ENCODE data around the gene SETD5.

The SETD5 gene

GRCh38 chr3:9397332-9397905 lies at the start of gene SETD5:
TSS of gene SETD5 (plus strand) at chr3:9397615. CDS start at chr3:9428939, 31,324 bp downstream.
- peak; percentile 75 for DNase-seq

GRCh38 chr3:9347887-9348286 lies 49.5 kb upstream of the SETD5 start:
- DNase-seq = no peak

- no peak for DNase-seq
These were observed 47.9 kb upstream of the SETD5 start for GRCh38 chr3:9349321-9350117.

- DNase-seq = no peak
These were observed 45.7 kb upstream of the SETD5 start for GRCh38 chr3:9351709-9352126.

DNA sequence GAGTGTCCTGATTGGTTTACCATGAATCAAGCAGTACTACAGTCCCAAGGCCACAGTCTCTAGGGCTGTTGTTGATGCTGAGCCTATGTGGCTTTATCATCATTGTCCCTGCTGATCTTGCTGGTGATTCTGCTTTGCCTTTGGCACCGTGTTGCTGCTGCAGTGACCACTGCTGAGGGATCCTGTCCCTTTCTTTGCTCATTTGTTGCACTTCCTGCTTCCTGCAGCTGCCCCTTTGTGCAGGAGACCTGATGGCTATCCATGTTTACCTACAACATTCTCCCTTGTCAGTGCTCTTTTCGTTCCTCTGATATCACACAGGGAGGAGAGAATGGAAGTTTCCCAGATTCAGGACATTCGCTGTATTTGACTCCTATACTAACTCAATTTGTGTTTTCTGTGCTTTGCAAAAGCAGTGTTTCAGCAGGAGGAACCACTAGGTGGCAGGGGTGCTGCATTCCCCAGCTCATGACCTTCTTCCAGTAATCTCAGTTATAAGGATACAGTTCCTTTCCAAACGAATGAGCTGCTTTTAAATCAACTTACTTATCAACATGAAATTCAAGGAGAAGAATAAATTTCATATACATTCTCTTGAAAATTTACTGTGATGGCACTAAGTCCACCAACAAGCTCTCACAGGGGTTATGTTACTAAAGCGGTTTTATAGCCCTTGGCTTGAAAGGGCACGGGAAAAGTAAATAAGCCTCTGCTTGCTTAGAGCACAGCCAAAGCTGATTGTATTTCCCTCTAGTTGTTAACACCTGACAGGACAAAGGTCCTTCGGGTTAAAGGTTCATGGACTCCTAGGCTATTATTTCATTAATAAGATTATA lies 44.3 kb upstream of the SETD5 start:
- peak; percentile 20 for DNase-seq

- DNase-seq = no peak
These were observed 35.6 kb upstream of the SETD5 start for GRCh38 chr3:9361691-9362388.

DNA sequence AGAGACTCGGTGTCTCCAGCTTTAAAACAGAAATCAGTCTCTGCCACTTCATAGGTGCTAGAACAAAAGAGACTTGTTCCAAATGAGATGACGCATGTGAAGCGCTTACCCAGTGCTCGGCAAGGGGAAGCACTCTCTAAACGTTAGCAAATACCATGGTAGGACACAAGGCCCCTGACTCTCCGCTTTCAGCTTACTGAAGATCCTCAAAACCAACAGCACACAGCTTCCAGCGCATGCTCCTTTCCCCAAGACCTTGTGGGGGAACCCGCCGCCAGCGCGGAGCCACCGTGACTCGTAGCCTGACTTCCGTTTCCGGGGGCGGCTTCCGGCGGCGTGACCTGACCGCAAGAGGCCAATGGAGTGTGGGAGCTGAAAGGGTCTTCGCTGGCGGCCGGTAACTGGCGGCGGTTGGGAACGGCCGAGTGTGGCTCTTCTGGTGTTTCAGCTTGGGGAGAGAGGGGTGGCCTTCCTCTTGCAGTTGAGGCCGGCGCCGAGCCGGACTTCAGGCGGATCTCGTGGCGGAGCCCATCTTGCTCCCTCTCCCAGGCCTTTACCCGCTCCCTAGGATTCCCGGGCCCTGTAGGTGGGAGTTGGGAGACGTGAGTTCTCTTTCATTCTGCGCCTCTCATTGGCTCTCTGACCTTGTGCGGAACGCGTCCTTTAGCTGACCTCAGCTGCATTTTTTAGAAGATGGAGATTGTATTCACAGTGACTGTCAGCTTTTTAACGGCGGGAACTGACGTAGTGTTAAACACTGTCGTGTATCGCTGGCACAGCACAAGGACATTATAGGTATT lies 34.5 kb upstream of the SETD5 start, which contains the start of gene THUMPD3:
TSS of gene THUMPD3 (plus strand) at position 324 of the 800 bp plus-strand sequence. CDS start 2,015 bp downstream, outside the sequence.
- DNase-seq = peak; percentile 56

- no peak for DNase-seq
These were observed 27.9 kb upstream of the SETD5 start for GRCh38 chr3:9369508-9369907.

DNA sequence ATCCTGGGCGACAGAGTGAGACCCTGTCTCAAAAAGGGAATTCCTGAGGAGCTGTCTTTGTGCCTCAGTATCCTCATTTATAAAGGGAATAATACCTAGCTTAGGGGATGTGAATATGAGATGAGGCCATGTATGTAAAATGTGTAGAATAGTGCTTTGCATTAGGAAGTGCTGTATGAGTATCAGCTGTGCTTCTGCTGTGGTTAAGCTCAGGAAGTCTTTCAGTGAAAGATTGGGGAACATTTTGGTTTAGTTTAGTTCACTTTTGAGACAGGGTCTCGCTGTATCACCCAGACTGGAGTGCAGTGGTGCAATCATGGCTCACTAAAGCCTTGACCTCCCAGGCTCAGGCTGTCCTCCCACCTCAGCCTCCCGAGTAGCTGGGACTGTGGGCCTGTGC lies 23.9 kb upstream of the SETD5 start:
- DNase-seq = no peak

DNA sequence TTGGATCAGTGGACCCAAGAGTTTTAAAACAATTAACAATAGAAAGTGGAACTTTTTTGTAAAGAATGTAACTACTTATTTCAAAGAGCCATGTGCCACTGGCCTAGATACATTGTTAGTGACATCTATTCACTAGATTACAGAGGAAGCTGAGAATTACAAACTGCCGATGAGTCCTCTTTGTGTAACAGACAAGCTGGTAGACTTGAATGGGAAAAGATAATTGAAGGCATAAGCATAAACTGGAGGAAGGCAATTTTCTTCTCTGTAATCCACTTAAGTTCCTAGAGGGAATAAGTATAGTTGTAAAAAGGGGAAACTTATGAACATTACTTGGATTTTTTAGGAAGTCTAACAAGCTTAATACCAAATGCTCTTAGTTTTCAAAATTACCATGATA lies 19.4 kb upstream of the SETD5 start:
- no peak for DNase-seq

DNA sequence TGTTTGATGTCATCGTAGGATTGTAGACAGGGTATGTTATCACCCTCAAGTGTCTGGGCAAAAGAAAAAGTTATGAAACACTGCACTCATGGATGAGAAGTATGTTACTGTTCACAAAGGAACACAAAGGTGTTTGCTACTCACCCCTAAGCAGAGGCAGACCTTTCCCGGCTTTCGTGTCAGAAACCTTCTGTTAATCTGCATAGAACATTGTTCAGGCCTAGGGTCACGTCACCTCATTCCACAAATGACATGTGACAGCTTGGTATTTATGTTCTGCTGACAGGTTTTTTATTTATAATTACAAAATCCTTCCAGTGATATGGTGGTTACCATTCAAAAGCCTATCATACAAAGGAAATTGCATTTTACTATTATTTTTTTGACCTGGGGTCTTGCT lies 18.1 kb upstream of the SETD5 start:
- DNase-seq = no peak

DNA sequence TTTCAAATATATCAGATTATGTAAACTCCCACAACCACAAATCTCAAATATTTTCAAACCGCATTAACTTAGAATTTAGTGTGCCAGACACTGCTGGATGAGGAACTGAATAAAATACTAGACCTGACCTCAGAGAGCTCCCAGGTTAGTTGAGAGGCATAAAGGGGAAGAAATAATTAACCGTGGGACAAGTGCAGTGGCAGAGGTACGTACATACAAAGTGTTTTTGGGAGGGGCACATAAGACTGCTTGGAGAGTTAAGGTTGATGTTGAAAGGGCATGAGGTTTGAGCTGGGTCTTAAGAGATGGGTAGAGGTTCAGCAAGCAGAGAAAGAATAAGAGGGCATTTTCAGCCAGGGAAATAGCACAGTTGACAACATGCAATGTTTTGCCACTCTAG lies 17.4 kb upstream of the SETD5 start:
- no peak for DNase-seq

DNA sequence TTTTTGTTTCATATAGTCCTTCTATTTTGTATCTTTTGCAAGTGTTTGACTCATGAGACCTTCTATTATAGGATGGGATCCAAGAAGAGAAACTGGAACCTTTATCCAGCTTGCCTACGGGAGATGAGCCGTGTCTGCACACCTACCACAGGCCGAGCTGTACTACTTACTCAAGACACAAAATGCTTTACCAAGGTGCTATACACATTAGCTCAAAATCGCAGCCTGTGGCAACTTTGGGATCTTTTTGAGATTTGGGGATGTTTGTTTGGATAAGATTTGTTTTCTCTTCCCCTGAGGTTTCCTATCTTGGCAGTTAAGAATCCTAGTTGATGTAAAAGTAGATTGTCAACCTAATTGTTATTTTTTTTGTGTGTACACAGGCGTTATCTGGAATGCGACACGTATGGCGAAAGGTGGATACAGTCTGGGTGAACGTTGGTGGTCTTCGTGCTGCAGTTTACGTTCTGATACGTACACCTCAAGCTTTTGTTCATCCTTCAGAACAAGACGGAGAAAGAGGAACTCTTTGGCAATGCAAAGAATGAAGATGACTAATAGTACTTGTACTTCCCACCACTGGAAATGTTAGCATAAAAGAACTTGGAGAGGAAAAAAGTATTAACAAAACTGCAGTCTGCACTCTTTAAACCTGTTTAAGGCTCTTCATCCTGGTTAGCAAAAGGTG lies 13.1 kb upstream of the SETD5 start:
- no peak for DNase-seq

- no peak for DNase-seq
These were observed 12.0 kb upstream of the SETD5 start for GRCh38 chr3:9385187-9386077.

DNA sequence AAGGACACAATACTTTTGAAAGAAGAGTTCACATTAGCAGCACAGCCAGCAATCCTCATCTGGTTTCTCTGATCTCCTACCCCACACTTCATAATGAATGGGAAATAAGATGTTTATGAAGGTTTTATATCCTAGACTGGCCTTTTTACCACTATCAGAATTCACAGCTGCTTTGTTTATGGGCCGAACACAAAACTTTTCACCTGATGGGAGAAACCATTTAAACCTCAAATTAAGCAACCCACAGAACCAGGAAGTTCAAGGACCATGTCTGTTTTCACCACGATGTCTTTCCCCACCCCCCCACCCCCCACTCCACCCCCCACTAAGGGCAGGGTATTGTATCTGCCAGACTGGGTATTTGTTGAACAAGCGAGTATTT lies 11.3 kb upstream of the SETD5 start:
- no peak for DNase-seq

GRCh38 chr3:9386501-9387321 lies 10.7 kb upstream of the SETD5 start:
- no peak for DNase-seq

GRCh38 chr3:9387322-9387655 lies 10.1 kb upstream of the SETD5 start:
- no peak for DNase-seq

DNA sequence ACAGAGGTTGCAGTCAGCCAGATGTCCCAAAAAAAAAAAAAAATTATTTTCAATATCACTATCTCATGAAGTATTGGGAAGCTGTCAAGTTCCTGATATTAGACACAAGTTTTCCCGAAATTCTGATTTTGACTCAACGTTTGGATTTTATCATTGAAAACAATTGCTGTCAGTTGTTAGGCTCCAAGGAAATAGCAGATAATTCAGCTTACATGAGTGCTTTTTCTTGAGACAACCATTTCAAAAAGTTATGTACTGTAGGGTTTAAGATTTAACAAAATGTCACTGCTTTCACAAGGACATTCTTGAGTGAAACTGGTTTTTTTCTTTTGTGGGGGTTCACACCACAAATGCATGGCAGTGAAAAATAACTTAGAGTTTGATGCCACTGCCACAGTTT lies 9.3 kb upstream of the SETD5 start:
- DNase-seq = no peak

GRCh38 chr3:9388562-9389272 lies 8.7 kb upstream of the SETD5 start:
- DNase-seq = no peak

Data from NCI-H748 treated with DMSO at 0.1 percent for 48 hours (cell line).